SK-N-DZ (cell line): Measurements from ENCODE around the gene YIPF2.

Experiments used
- DNase-seq: peaks from one replicate; pipeline ENCODE4 v3.0.0-alpha.2; 2015; ENCODE audit warnings: low spot score

The YIPF2 gene

DNA sequence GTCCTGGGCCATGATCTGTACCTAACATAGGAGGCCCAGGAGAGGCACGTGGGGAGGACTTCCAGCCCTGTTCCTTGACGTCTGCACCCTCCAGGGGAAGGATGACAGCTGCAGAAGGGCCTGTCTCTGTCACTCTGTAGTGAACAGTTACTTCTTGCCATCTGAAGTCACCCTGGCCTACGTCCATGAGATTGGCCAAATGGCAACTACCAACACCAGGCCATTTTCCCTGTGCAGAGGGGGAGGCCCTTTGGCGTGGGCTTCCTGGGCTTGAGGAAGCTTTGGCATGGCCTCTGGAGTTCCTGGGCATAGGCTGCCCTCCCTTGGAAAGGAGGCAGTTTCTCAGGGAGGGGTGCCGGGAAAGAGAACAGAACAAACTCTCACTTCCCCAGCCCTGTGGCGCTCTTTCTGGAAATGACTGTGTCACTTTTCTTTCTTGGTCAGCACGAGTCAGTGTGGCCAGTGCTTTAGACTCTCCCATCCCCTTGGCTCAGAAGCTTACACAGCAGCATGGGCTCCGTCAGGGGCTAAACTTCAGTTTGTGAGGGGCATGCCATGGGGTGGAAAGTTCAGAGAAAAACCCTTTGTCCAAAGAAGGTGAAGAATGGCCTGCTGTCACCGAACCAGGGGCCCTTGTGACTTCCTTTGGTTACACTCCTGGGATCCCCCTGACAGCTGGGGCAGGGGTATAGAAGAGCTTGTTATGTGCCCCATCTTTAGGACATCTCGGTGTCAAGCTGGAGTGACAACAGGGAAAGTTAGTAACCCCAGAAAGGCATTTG, 51.8 kb downstream of the YIPF2 start:
- DNase-seq, result no peak

- no peak for DNase-seq
Measured at GRCh38 chr19:10874024-10874423, 54.4 kb downstream of the YIPF2 start.

GRCh38 chr19:10872546-10873107, 55.8 kb downstream of the YIPF2 start:
- no peak for DNase-seq
